HEK293T (cell line): ENCODE measurements around the gene PCBP4.

Experiments
- ARNT ChIP-seq: fragments of 450-650 bp; IDR thresholded peaks from 2 replicates; pipeline ENCODE4 v1.6.1; 2017; ENCODE audit warnings: mild to moderate bottlenecking
- BHLHE40 ChIP-seq: fragments of 450-650 bp; IDR thresholded peaks from 2 replicates; pipeline ENCODE4 v1.6.1; 2016; ENCODE audit warnings: mild to moderate bottlenecking, moderate library complexity, borderline replicate concordance
- FOXA1 ChIP-seq: fragments of 450-650 bp; IDR thresholded peaks from 2 replicates; pipeline ENCODE4 v1.6.1; 2016; ENCODE audit warnings: mild to moderate bottlenecking
- FOXK2 ChIP-seq: fragments of 450-650 bp; IDR thresholded peaks from 2 replicates; pipeline ENCODE4 v1.6.1; 2016; ENCODE audit warnings: mild to moderate bottlenecking
- FOXM1 ChIP-seq: fragments of 450-650 bp; IDR thresholded peaks from 2 replicates; pipeline ENCODE4 v1.6.1; 2017; ENCODE audit warnings: mild to moderate bottlenecking, borderline replicate concordance
- HDGF ChIP-seq: fragments of 450-650 bp; IDR thresholded peaks from 2 replicates; pipeline ENCODE4 v1.6.1; 2017; ENCODE audit warnings: antibody characterized with exemption, borderline replicate concordance
- LEF1 ChIP-seq: fragments of 450-650 bp; IDR thresholded peaks from 2 replicates; pipeline ENCODE4 v1.6.1; 2017; ENCODE audit warnings: mild to moderate bottlenecking, borderline replicate concordance
- NFRKB ChIP-seq: fragments of 450-650 bp; IDR thresholded peaks from 2 replicates; pipeline ENCODE4 v1.6.1; 2016; ENCODE audit warnings: mild to moderate bottlenecking, moderate library complexity
- SP1 ChIP-seq: fragments of 450-650 bp; IDR thresholded peaks from 2 replicates; pipeline ENCODE4 v1.6.1; 2017
- SUZ12 ChIP-seq: fragments of 450-650 bp; IDR thresholded peaks from 2 replicates; pipeline ENCODE4 v1.6.1; 2016; ENCODE audit warnings: mild to moderate bottlenecking
- TF ChIP-seq, protein P1 (sequence below): fragments of 450-650 bp; IDR thresholded peaks from 2 replicates; pipeline ENCODE4 v1.6.1; 2016

GRCh38 chr3:51916418-51916817, 50.8 kb downstream of the PCBP4 start:
- TF ChIP-seq, protein P1, sequence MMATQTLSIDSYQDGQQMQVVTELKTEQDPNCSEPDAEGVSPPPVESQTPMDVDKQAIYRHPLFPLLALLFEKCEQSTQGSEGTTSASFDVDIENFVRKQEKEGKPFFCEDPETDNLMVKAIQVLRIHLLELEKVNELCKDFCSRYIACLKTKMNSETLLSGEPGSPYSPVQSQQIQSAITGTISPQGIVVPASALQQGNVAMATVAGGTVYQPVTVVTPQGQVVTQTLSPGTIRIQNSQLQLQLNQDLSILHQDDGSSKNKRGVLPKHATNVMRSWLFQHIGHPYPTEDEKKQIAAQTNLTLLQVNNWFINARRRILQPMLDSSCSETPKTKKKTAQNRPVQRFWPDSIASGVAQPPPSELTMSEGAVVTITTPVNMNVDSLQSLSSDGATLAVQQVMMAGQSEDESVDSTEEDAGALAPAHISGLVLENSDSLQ: no peak
- TF ChIP-seq FOXM1 (no peak), SP1 (no peak), LEF1 (no peak), FOXK2 (no peak), HDGF (no peak), NFRKB (no peak), FOXA1 (no peak), ARNT (no peak), SUZ12 (no peak), BHLHE40 (no peak)
